NK-92 treated with Interleukin-12 subunit alpha and Interleukin-12 subunit beta, amount 100 ng/mL, for 24 hours (cell line): ENCODE results near the gene MDM2.

Experiments used
- DNase-seq: peaks from one replicate; lab custom pipeline; 2025; lab: John Stamatoyannopoulos, UW

MDM2 gene

GRCh38 chr12:68878846-68879245, 70.9 kb downstream of the MDM2 start:
- DNase-seq, result no peak

DNA sequence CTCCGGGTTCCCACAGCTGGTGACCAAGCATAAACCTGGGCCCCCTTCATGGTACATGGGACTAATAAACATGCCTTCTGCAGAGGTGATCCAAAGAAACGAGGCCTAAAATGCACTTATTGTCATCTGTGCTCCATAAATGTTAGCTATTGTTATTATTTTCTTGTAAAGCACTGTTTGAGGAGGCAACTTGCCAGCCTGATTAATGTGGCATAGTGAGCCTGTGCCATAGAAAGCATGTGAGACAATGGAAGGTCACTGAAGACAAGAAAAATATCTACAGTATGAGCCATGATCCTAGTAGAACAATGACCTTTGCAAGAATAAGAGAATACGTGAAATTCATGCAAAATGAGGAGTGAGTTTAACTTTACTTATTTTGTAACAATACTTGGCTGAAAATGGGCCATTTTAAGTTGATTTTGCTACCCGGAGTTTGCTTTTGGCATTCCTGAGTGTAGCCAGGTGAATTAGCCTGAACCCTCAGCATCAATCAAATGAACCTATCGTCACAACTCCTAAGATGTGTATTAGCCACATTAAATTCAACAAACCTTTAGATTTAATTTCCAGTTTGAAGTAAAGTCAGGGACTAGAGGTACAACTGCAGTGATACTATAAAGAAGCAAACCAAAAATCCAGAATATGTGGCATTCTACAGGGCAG, 72.8 kb downstream of the MDM2 start:
- DNase-seq, result no peak

DNA sequence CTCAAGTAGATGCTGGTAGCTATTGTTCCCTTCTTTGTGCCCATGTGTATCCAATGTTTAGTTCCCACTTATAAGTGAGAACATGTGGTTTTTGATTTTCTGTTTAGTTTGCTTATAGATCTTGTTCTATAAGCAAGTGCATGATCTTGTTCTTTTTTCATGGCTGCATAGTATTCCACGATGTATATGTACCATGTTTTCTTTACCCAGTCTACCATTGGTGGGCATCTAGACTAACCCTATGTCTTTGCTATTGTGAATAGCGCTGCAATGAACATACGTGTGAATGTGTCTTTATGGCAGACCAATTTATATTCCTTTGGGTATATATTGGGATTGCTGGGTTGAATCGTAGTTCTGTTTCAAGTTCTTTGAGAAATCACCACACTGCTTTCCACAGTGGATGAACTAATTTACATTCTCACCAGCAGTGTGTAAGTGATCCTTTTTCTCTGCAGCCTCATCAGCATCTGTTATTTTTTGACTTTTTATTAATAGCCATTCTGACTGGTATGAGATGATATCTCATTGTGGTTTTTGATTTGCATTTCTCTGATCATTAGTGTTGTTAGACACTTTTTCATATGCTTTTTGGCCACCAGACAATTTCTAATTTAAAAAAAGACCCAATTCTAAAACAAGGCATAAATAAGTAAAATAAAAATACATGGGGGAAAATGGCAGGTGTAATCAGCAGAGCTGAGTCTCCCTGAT, 74.4 kb downstream of the MDM2 start:
- no peak for DNase-seq

- no peak for DNase-seq
Observed at GRCh38 chr12:68883151-68883550, 75.2 kb downstream of the MDM2 start.

DNA sequence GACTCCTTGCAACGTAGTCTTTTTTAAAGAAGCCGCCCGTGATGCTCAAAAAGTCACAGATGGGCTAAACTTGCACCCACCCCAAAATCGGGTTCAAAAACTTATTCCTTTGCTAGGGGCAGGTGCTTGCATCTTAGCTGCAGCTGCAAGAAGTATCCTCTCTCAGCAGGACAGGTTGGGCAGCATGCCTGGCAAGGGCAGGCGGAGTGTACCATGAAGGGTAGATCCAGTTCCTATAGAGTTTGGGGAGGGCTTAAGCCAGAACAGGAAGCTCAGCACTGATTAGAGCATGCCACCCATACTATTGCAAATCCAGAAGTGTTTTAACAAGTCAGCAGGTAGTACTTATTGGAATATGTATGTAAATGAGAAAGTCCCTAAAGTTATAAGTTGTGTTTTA, 76.3 kb downstream of the MDM2 start:
- DNase-seq, result no peak

DNA sequence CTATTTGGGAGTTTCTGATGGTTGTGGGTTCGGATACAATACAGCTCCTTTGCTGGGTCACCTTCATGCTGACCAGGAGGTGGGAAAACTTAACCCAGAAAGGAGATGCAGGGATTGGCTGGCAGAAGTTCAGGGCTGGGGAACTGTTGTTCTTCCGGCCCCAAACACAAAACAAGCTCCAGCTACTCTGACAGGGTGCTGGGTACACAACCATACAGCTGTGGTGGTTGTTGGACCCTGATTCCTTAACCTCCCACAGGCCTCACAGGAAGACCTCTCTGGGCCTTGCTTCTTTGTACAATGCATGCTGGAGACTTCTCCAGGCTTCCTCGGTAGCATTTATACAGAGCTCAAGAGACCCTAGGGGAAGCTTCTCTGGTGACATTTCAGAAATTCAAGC, 77.4 kb downstream of the MDM2 start:
- DNase-seq, result no peak

DNA sequence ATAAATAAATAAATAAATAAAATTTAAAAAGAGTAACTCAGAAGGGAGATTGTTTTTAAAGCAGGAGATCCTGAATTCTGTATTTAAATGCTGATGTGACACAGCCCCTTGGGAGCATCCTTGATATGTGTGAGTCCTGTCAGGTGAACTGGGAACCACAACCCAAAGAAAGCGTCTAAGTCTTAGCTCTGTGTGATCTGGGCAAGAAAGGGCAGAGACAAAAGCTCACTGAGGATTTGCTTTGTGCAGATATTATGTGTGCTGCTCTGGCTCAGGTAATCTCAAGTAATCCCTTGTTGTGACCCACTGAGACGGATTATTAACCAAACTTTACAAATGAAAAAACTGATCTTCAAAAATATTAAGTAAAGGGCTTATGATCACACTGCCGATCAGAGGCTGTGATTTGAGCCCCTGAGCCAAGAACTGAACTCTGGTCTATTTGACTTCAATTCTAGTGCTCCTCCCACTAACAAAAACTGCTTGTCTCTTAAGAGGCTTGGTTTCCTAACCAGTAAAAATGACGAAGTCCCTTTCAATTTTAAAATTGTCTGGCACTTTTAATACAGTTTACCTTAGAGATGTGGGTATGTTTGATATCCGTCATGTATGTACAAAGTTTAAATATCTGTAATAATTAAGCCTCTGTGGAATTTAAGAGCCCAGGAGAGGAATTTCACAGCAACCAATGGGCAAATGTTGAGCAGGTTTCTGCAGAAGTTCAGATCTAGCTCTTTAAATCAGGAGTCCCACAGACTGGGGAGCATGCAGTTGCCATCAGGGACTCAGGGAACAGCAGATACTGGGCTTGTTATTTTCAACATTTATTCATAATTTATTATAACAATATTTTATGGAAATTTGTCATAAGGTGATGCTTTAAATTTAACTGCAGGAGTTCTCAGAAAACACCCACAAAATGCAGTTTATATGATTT, 78.9 kb downstream of the MDM2 start:
- no peak for DNase-seq

GRCh38 chr12:68887641-68888040, 79.7 kb downstream of the MDM2 start:
- DNase-seq, result no peak

DNA sequence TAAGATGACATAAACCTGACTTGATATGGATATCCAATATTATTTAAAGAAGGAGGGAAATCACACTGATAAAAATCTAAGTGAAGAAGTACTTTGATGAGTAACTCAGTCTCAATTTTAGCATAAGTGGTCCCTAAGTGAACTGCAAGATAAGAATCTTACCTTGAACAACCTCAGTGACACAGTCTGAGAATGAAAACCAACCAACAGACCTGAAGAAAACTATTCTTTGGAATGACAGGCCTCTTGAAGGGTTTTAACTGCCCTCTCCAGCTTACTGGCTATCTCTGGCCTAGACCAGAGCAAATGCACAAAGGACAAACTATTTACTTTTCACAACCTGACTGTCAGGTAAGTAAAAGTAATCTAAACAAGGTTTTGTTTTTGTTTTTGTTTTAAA, 80.3 kb downstream of the MDM2 start:
- DNase-seq, result no peak

DNA sequence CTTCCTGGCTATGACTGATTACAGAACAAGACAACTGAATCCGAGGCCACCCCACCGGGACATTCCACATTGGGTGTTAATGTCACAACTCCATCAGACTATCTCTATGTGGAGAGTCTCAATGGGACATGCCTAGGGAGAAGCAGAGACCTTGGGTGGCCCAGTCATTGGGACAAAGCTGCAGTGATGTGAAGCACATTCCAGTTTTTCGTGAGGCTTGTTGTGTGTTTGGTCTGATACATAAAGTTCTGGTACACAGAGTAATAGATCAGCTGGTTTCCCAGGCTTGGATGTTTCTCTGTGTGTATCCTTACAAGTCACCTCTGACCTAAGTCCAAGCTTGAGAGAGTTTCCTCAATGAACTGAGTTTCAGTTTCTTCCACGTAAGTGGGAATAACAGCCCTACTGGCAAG, 82.7 kb downstream of the MDM2 start:
- no peak for DNase-seq

DNA sequence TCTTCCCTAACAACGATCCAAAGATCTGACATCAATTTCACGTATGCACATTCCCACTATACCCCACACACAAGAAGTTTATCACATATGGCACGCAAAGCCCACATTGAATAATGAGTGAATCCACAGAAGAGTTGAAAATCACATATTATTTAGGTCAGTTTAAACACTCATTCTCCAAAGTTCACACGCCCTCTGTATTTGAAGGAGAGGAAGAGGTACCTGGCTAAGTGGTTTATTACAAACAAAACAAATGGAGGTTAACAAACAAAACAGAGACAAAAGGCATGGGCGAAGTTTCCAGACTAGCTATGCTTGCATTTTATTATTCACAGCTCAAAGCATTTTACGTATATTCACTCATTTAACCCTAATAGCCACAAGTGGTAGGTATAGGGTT, 83.2 kb downstream of the MDM2 start:
- no peak for DNase-seq

GRCh38 chr12:68893201-68893600, 85.2 kb downstream of the MDM2 start:
- no peak for DNase-seq

GRCh38 chr12:68893741-68894140, 85.8 kb downstream of the MDM2 start:
- DNase-seq, result no peak

GRCh38 chr12:68894276-68894855, 86.4 kb downstream of the MDM2 start:
- no peak for DNase-seq

GRCh38 chr12:68896881-68897540, 89.0 kb downstream of the MDM2 start:
- DNase-seq, result no peak

DNA sequence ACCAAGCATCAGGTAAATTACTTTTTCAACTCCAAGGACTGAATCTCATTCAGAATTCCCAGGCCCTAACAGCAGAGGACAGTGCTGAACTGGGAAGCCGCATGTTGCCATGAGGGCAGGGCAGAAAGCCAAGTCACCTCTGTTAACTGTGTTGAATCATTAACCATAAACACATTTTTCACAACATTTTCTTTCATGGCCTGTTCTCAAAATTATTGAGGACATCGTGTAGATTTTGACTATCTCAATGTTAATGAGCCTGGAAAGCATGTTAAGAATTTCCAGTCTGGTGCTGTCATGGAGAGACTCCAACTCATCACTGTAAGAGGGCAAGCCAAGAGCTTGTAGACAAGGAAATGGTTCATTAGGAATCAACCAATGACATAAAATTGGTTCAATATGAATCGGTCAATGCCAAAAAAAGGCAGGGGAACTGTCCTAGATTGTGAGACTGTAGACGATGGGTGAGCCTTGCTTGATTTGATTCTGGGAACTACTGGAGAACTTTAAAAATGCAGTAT, 91.3 kb downstream of the MDM2 start:
- no peak for DNase-seq

DNA sequence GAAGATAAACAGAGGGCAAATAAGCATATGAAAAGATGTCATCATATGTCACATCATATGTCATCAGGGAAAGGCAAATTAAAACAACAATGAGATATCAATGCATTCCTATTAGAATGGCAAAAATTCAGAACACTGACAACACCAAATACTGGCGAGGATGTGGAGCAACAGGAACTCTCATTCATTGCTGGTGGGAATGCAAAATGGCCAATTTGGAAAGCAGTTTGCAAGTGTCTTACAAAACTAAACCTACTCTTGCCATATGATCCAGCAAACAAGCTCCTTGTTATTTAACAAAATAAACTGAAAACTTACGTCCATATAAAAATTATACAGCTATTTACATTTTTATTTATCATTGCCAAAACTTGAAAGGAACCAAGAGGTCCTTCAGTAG, 92.3 kb downstream of the MDM2 start:
- DNase-seq, result no peak
